ENCODE data around the gene KIF2A. TPM values are rescaled to one million over a fixed set of nuclear protein-coding genes. Genes with fewer than 3 reads are reported as not detected.

The KIF2A gene
- total and polyA plus RNA-seq, 2 of the 8 experiments (the other 6 are each of a cell fraction or from before 2014, with no cell fraction given) = 18.4 to 97.1 TPM

GRCh38 chr5:62268792-62269191, 37.2 kb upstream of the KIF2A start (continued):
- TF ChIP-seq SUZ12 (IDR thresholded peaks at IDR 0.05; ENCODE audit: low read length) = no peak
- TF ChIP-seq YY1 (IDR thresholded peaks at IDR 0.05; ENCODE audit: low read depth, low read length) = no peak
- no peak for TF ChIP-seq FOSL1 (IDR thresholded peaks at IDR 0.05; ENCODE audit: insufficient read depth, low read depth, low read length)
- TF ChIP-seq, protein P1, sequence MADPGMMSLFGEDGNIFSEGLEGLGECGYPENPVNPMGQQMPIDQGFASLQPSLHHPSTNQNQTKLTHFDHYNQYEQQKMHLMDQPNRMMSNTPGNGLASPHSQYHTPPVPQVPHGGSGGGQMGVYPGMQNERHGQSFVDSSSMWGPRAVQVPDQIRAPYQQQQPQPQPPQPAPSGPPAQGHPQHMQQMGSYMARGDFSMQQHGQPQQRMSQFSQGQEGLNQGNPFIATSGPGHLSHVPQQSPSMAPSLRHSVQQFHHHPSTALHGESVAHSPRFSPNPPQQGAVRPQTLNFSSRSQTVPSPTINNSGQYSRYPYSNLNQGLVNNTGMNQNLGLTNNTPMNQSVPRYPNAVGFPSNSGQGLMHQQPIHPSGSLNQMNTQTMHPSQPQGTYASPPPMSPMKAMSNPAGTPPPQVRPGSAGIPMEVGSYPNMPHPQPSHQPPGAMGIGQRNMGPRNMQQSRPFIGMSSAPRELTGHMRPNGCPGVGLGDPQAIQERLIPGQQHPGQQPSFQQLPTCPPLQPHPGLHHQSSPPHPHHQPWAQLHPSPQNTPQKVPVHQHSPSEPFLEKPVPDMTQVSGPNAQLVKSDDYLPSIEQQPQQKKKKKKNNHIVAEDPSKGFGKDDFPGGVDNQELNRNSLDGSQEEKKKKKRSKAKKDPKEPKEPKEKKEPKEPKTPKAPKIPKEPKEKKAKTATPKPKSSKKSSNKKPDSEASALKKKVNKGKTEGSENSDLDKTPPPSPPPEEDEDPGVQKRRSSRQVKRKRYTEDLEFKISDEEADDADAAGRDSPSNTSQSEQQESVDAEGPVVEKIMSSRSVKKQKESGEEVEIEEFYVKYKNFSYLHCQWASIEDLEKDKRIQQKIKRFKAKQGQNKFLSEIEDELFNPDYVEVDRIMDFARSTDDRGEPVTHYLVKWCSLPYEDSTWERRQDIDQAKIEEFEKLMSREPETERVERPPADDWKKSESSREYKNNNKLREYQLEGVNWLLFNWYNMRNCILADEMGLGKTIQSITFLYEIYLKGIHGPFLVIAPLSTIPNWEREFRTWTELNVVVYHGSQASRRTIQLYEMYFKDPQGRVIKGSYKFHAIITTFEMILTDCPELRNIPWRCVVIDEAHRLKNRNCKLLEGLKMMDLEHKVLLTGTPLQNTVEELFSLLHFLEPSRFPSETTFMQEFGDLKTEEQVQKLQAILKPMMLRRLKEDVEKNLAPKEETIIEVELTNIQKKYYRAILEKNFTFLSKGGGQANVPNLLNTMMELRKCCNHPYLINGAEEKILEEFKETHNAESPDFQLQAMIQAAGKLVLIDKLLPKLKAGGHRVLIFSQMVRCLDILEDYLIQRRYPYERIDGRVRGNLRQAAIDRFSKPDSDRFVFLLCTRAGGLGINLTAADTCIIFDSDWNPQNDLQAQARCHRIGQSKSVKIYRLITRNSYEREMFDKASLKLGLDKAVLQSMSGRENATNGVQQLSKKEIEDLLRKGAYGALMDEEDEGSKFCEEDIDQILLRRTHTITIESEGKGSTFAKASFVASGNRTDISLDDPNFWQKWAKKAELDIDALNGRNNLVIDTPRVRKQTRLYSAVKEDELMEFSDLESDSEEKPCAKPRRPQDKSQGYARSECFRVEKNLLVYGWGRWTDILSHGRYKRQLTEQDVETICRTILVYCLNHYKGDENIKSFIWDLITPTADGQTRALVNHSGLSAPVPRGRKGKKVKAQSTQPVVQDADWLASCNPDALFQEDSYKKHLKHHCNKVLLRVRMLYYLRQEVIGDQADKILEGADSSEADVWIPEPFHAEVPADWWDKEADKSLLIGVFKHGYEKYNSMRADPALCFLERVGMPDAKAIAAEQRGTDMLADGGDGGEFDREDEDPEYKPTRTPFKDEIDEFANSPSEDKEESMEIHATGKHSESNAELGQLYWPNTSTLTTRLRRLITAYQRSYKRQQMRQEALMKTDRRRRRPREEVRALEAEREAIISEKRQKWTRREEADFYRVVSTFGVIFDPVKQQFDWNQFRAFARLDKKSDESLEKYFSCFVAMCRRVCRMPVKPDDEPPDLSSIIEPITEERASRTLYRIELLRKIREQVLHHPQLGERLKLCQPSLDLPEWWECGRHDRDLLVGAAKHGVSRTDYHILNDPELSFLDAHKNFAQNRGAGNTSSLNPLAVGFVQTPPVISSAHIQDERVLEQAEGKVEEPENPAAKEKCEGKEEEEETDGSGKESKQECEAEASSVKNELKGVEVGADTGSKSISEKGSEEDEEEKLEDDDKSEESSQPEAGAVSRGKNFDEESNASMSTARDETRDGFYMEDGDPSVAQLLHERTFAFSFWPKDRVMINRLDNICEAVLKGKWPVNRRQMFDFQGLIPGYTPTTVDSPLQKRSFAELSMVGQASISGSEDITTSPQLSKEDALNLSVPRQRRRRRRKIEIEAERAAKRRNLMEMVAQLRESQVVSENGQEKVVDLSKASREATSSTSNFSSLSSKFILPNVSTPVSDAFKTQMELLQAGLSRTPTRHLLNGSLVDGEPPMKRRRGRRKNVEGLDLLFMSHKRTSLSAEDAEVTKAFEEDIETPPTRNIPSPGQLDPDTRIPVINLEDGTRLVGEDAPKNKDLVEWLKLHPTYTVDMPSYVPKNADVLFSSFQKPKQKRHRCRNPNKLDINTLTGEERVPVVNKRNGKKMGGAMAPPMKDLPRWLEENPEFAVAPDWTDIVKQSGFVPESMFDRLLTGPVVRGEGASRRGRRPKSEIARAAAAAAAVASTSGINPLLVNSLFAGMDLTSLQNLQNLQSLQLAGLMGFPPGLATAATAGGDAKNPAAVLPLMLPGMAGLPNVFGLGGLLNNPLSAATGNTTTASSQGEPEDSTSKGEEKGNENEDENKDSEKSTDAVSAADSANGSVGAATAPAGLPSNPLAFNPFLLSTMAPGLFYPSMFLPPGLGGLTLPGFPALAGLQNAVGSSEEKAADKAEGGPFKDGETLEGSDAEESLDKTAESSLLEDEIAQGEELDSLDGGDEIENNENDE (IDR thresholded peaks at IDR 0.05; ENCODE audit: insufficient replicate concordance, low read length) = no peak
- TF ChIP-seq JUN (IDR thresholded peaks at IDR 0.05; ENCODE audit: low read depth, low read length) = no peak

Data from H1 (cell line).